IMR-90 (cell line): ENCODE measurements around the gene REEP2. TPM values are rescaled to one million over a fixed set of nuclear protein-coding genes. Genes with fewer than 3 reads are reported as not detected.

Experiments used
- ATAC-seq: fragments of 200-7000 bp; cut with Tn5 transposase; 2 replicates; pipeline ENCODE4 v1.9.1; 2020; ENCODE audit warnings: low read depth, mild to moderate bottlenecking, moderate library complexity
- BruUV-seq: library from RNA; stranded (reverse); fragments of 400-500 nt; replicated peaks from 2 replicates; lab custom pipeline; 2021; lab: Mats Ljungman, UMichigan
- CTCF ChIA-PET: fragments of 300-600 bp; formaldehyde crosslinking; extraction: SDS; loops from one replicate; lab custom pipeline; 2021; ENCODE audit warnings: antibody characterized with exemption; lab: Yijun Ruan, JAX
- POLR2A ChIA-PET: fragments of 300-600 bp; sonication (Branson Sonifier 250); formaldehyde crosslinking; loops from one replicate; lab custom pipeline; 2022; ENCODE audit warnings: antibody characterized with exemption; ENCODE audit not compliant: unreplicated experiment; lab: Charles Lee
- DNase-seq: peaks from one replicate; pipeline ENCODE4 v3.0.0; 2013
- H2AFZ ChIP-seq: replicated peaks from 2 replicates; pipeline ENCODE3; 2013; ENCODE audit warnings: low read length, mild to moderate bottlenecking; ENCODE audit not compliant: poor library complexity
- H2AK5ac ChIP-seq: 2 replicates; pipeline ENCODE4 v1.6.1; 2013; ENCODE audit warnings: low read depth, low read length, inconsistent platforms
- H2AK9ac ChIP-seq: replicated peaks from 2 replicates; pipeline ENCODE3; 2013; ENCODE audit warnings: mild to moderate bottlenecking, low read depth, low read length, moderate library complexity; ENCODE audit not compliant: poor library complexity
- H2BK120ac ChIP-seq: 2 replicates; pipeline ENCODE4 v1.6.1; 2013; ENCODE audit warnings: low read depth, low read length, inconsistent platforms
- H2BK15ac ChIP-seq: 3 replicates; pipeline ENCODE4 v1.6.1; 2013; ENCODE audit warnings: low read depth, low read length, inconsistent platforms
- H2BK20ac ChIP-seq: 2 replicates; pipeline ENCODE4 v1.6.1; 2013; ENCODE audit warnings: low read depth, mild to moderate bottlenecking, inconsistent platforms, low read length, moderate library complexity
- H2BK5ac ChIP-seq: 2 replicates; pipeline ENCODE4 v1.6.1; 2013; ENCODE audit warnings: mild to moderate bottlenecking, low read depth, low read length, inconsistent platforms; ENCODE audit not compliant: poor library complexity, severe bottlenecking
- H3K14ac ChIP-seq: replicated peaks from 2 replicates; pipeline ENCODE4 v1.6.1; 2013; ENCODE audit warnings: low read depth, low read length, inconsistent platforms
- H3K18ac ChIP-seq: 2 replicates; pipeline ENCODE4 v1.6.1; 2013; ENCODE audit warnings: low read depth, low read length, control low read depth
- H3K23ac ChIP-seq: 2 replicates; pipeline ENCODE4 v1.6.1; 2013; ENCODE audit warnings: low read depth, low read length, inconsistent platforms
- H3K27ac ChIP-seq: 2 replicates; pipeline ENCODE4 v1.5.1; 2013; ENCODE audit warnings: mild to moderate bottlenecking, control low read depth, low read length; ENCODE audit not compliant: insufficient read depth
- H3K27me3 ChIP-seq: 2 replicates; pipeline ENCODE4 v1.6.1; 2013; ENCODE audit warnings: low read length; ENCODE audit not compliant: control insufficient read depth, insufficient read depth
- H3K36me3 ChIP-seq: 2 replicates; pipeline ENCODE4 v1.6.1; 2013; ENCODE audit warnings: low read length, mixed read lengths; ENCODE audit not compliant: control insufficient read depth, insufficient read depth
- H3K4ac ChIP-seq: 2 replicates; pipeline ENCODE4 v1.6.1; 2013; ENCODE audit warnings: low read depth, low read length, inconsistent platforms
- H3K4me1 ChIP-seq: 2 replicates; pipeline ENCODE4 v1.6.1; 2013; ENCODE audit warnings: low read length, mixed read lengths; ENCODE audit not compliant: control insufficient read depth, insufficient read depth
- H3K4me2 ChIP-seq: 2 replicates; pipeline ENCODE4 v1.6.1; 2013; ENCODE audit warnings: low read depth, mild to moderate bottlenecking, control low read depth, low read length, moderate library complexity
- H3K4me3 ChIP-seq: 2 replicates; pipeline ENCODE4 v1.5.1; 2013; ENCODE audit warnings: low read depth, mild to moderate bottlenecking, control low read depth, low read length, moderate library complexity; ENCODE audit not compliant: insufficient read depth
- H3K56ac ChIP-seq: 2 replicates; pipeline ENCODE4 v1.6.1; 2013; ENCODE audit warnings: low read length, inconsistent platforms; ENCODE audit not compliant: insufficient read depth; ENCODE audit errors: extremely low read depth
- H3K79me1 ChIP-seq, 2 experiments: 2 replicates each; pipeline ENCODE4 v1.6.1; 2013; ENCODE audit warnings: low read length in 2 of 2, inconsistent platforms in 1 of 2, low read depth in 1 of 2
- H3K9ac ChIP-seq: 2 replicates; pipeline ENCODE4 v1.6.1; 2013; ENCODE audit warnings: low read depth, low read length, control low read depth
- H3K9me1 ChIP-seq: 2 replicates; pipeline ENCODE4 v1.6.1; 2013; ENCODE audit warnings: low read length, inconsistent platforms; ENCODE audit not compliant: insufficient read depth
- H3K9me3 ChIP-seq: 2 replicates; pipeline ENCODE4 v1.6.1; 2013; ENCODE audit warnings: low read length; ENCODE audit not compliant: control insufficient read depth, insufficient read depth
- H4K20me1 ChIP-seq: 2 replicates; pipeline ENCODE4 v1.6.1; 2013; ENCODE audit warnings: low read length, inconsistent platforms; ENCODE audit not compliant: insufficient read depth
- H4K5ac ChIP-seq: 2 replicates; pipeline ENCODE4 v1.6.1; 2013; ENCODE audit warnings: mild to moderate bottlenecking, low read depth, low read length, control low read depth
- H4K8ac ChIP-seq, 2 experiments: 2 replicates each; pipeline ENCODE4 v1.6.1; 2013; ENCODE audit warnings: low read depth in 2 of 2, low read length in 2 of 2, control low read depth in 1 of 2, inconsistent platforms in 1 of 2
- H4K91ac ChIP-seq: 2 replicates; pipeline ENCODE4 v1.6.1; 2013; ENCODE audit warnings: low read depth, low read length, inconsistent platforms; ENCODE audit not compliant: insufficient read depth
- CEBPB ChIP-seq: IDR thresholded peaks from 2 replicates; pipeline ENCODE4 v1.6.1; 2012; ENCODE audit warnings: low read depth, low read length, improper control_type of control experiment
- CHD1 ChIP-seq: IDR thresholded peaks from 2 replicates; pipeline ENCODE4 v1.6.1; 2012; ENCODE audit warnings: low read depth, low read length, improper control_type of control experiment
- FOS ChIP-seq: fragments of 150-350 bp; IDR thresholded peaks from 2 replicates; pipeline ENCODE4 v1.6.1; 2016; ENCODE audit warnings: low read depth, low read length
- MXI1 ChIP-seq: IDR thresholded peaks from 2 replicates; pipeline ENCODE4 v1.6.1; 2012; ENCODE audit warnings: low read depth, mild to moderate bottlenecking, low read length, moderate library complexity, borderline replicate concordance
- POLR2A ChIP-seq: IDR thresholded peaks from 2 replicates; pipeline ENCODE4 v1.6.1; 2012; ENCODE audit warnings: mild to moderate bottlenecking, low read depth, low read length
- RFX5 ChIP-seq: IDR thresholded peaks from 2 replicates; pipeline ENCODE4 v1.8.0; 2012; ENCODE audit warnings: low read depth, mild to moderate bottlenecking, low read length, moderate library complexity
- WGBS, 2 experiments: methylation state at CpG; one replicate each; pipeline versions ENCODE4 v1.1.5 to v1.1.7; 2013; ENCODE audit warnings: missing lambda C conversion rate in 2 of 2; ENCODE audit not compliant: insufficient read length in 1 of 2; ENCODE audit errors: extremely low coverage in 2 of 2; 5-methylcytosine and 5-hydroxymethylcytosine counted together
- dilution Hi-C: fragments of 300-500 bp; cut with HindIII; formaldehyde crosslinking; loops from one replicate; pipeline ENCODE4 v1.14.3; 2018; ENCODE audit warnings: low sequenced_read_pairs; ENCODE audit not compliant: unreplicated experiment
- in situ Hi-C: fragments of 300-500 bp; cut with MboI; formaldehyde crosslinking; loops from 3 replicates; pipeline ENCODE4 v1.14.3; 2019; ENCODE audit warnings: low sequenced_read_pairs, inconsistent platforms, mixed read lengths
- intact Hi-C: fragments of 100-400 bp; cut with micrococcal nuclease; formaldehyde crosslinking; loops from 2 replicates; pipeline ENCODE4 v1.10.0; 2022
- polyA plus RNA-seq, 3 experiments: library from polyadenylated mRNA; depleted of rRNA; stranded (reverse); fragments of >200 nt; gene quantifications; 2 replicates each; pipeline ENCODE4 v1.2.3, GENCODE V29; 2012; ENCODE audit warnings: low replicate concordance in 1 of 3
- total RNA-seq: library from RNA; depleted of rRNA; stranded (reverse); fragments of >200 nt; gene quantifications from 2 replicates; pipeline ENCODE4 v1.2.3, GENCODE V29; 2012
- TF ChIP-seq, protein P1 (sequence below): fragments of 150-350 bp; IDR thresholded peaks from 2 replicates; pipeline ENCODE4 v1.6.1; 2017; ENCODE audit warnings: mild to moderate bottlenecking, antibody characterized with exemption, low read length, low read depth

The REEP2 gene
- total and polyA plus RNA-seq, 2 of the 4 experiments (the other 2 are of a cell fraction): 12.4 to 17.0 TPM

DNA sequence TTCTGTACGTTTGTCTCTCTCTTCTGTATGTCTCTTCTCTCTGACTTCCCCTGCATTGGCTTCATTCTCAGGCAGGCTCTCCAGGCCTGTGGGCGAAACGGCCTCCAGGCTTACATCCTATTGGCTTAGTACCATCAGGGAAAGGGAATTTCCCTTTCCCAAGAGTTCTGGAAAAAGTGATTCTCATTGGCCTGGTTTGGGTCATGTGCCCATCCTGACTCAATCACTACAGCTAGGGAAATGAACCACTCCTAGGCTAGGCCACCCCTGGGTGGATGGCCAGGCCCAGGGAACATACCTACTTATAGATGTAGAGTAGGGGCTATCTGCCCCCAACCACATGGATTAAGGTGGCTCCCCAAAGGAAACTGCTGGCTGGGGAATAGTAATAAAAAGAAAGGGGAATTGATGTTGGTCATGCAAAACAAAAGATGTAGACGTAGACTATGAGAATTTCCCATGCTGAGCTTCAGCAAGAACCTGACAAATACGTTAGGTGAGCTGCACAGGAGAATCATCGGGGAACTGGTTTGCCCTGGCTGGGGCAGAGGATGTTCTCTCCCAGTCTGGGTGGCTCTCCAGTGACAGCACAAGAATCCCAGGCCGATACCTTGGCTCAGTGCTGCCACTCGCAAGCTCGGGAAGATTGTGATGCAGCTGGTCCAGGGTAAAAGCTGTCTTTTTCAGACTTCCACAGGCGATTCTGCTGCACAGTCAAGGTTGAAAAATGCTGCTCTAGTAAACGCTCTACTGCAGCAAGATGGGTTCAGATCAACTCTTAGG lies 22.7 kb downstream of the REEP2 start:
- Histone ChIP-seq H3K4me2 (no peak overlapping the region), H3K27ac (no peak overlapping the region), H4K5ac (no peak overlapping the region), H3K14ac (no peak overlapping the region), H2BK5ac (no peak overlapping the region), H3K9me1 (peaks cover 3% of the 10 kb centered on the region; the same call in 1 of the 2 replicates), H4K91ac (no peak overlapping the region), H4K8ac (peak overlapping the region; percentile 19 to 43; a peak in 1 of 4 replicates), H3K4ac (no peak overlapping the region), H2BK15ac (no peak overlapping the region), H2BK120ac (no peak overlapping the region), H3K27me3 (peaks cover 5% of the 10 kb centered on the region), H2AK9ac (peak overlapping the region; percentile 1), H2BK20ac (no peak overlapping the region), H3K9me3 (no peaks in the 10 kb centered on the region), H3K79me1 (peaks cover 4 to 13% of the 10 kb centered on the region in 2 experiments; a peak in 3 of 4 replicates), H3K9ac (no peak overlapping the region), H3K18ac (no peak overlapping the region), H4K20me1 (peaks cover 12% of the 10 kb centered on the region), H2AFZ (peak overlapping the region; percentile 36), H3K36me3 (no peaks in the 10 kb centered on the region), H3K23ac (no peak overlapping the region), H3K4me1 (peaks cover 2% of the 10 kb centered on the region; the same call in 1 of the 2 replicates), H3K56ac (no peak overlapping the region), H3K4me3 (no peak overlapping the region), H2AK5ac (0 out of 2 replicates have a peak overlapping the region, but pooled peaks have one; percentile 4)
- in situ Hi-C loops: no loop called here
- intact Hi-C loops: no loop called here
- no TSS peak for BruUV-seq
- ATAC-seq (no peak), DNase-seq (peak; percentile 87)
- dilution Hi-C loops: no loop called here
- ChIA-PET CTCF (interaction anchor here (0.5 kb wide), 1 partner anchor 88 kb away, joined by 3 read pairs; no protein-coding TSS in a partner anchor), POLR2A (no interaction called here)
- 93% methylated on average over 2 of the region's 11 CpGs; no CpG with 5 or more reads in 1 of the 2 experiments for WGBS, 2 experiments
- TF ChIP-seq FOS: no peak
- TF ChIP-seq POLR2A: no peak
- TF ChIP-seq MXI1: no peak
- TF ChIP-seq, protein P1, sequence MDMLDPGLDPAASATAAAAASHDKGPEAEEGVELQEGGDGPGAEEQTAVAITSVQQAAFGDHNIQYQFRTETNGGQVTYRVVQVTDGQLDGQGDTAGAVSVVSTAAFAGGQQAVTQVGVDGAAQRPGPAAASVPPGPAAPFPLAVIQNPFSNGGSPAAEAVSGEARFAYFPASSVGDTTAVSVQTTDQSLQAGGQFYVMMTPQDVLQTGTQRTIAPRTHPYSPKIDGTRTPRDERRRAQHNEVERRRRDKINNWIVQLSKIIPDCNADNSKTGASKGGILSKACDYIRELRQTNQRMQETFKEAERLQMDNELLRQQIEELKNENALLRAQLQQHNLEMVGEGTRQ: peak; percentile 96
- no peak for TF ChIP-seq CHD1
- no peak for TF ChIP-seq RFX5
- no peak for TF ChIP-seq CEBPB
